HepG2 (cell line): ENCODE measurements around the gene PPP2R2C. TPM values are rescaled to one million over a fixed set of nuclear protein-coding genes. Genes with fewer than 3 reads are reported as not detected.

Source experiments
- ATAC-seq: fragments of 200-7000 bp; cut with Tn5 transposase; 3 replicates; pipeline ENCODE4 v1.9.1; 2020; ENCODE audit warnings: mild to moderate bottlenecking, moderate library complexity
- BruUV-seq: library from RNA; stranded (reverse); fragments of 400-500 nt; replicated peaks from 2 replicates; lab custom pipeline; 2021; lab: Mats Ljungman, UMichigan
- CTCF ChIA-PET: fragments of 300-600 bp; formaldehyde crosslinking; extraction: SDS; loops from one replicate; lab custom pipeline; 2021; ENCODE audit warnings: low total read pairs, inconsistent platforms, low intra/inter-chr PET ratio; lab: Yijun Ruan, JAX
- POLR2A ChIA-PET: fragments of 350-600 bp; sonication (Branson Sonifier 250); formaldehyde crosslinking; loops from one replicate; lab custom pipeline; 2020; ENCODE audit warnings: antibody characterized with exemption, inconsistent platforms; lab: Yijun Ruan, JAX
- DNase-seq: peaks from one replicate; pipeline ENCODE4 v3.0.0-alpha.2; 2015; ENCODE audit warnings: low spot score
- FAIRE-seq: peaks from 3 replicates; lab custom pipeline; 2011; peaks lifted over from hg19 to GRCh38; lab: Jason Lieb, UNC
- H2AFZ ChIP-seq: one replicate; pipeline ENCODE4 v1.6.1; 2011; ENCODE audit warnings: low read length, inconsistent platforms
- H3K27ac ChIP-seq: fragments of 300-600 bp; 3 replicates; pipeline ENCODE4 v1.8.0; 2011; ENCODE audit warnings: mixed run types, mild to moderate bottlenecking, mixed read lengths, low read length, inconsistent platforms; ENCODE audit not compliant: insufficient read depth; ENCODE audit errors: extremely low read length
- H3K27me3 ChIP-seq, 2 experiments: fragments of 200-600 bp in 1 of 2; 2 replicates in 1 of 2; 3 replicates in 1 of 2; pipeline versions ENCODE4 v1.6.0 to v1.8.0; 2011; ENCODE audit warnings: low read length in 2 of 2, mild to moderate bottlenecking in 2 of 2, moderate library complexity in 2 of 2, inconsistent platforms in 1 of 2; ENCODE audit not compliant: insufficient read depth in 2 of 2, control insufficient read depth in 1 of 2
- H3K36me3 ChIP-seq, 2 experiments: fragments of 200-600 bp in 1 of 2; replicated peaks in 1 of 2; 2 replicates in 1 of 2; 3 replicates in 1 of 2; pipeline versions ENCODE4 v1.5.1 to v1.8.0; 2011; ENCODE audit warnings: low read length in 2 of 2, inconsistent platforms in 1 of 2; ENCODE audit not compliant: insufficient read depth in 2 of 2, control insufficient read depth in 1 of 2
- H3K4me1 ChIP-seq: 2 replicates; pipeline ENCODE4 v1.5.1; 2012; ENCODE audit warnings: low read length, inconsistent platforms; ENCODE audit not compliant: insufficient read depth
- H3K4me2 ChIP-seq: 2 replicates; pipeline ENCODE4 v1.6.0; 2011; ENCODE audit warnings: low read depth, low read length, inconsistent platforms
- H3K4me3 ChIP-seq, 3 experiments: fragments of 200-600 bp in 1 of 3; sonication (generic), shearing (Covaris generic) in 1 of 3; replicated peaks in 1 of 3; 2 replicates each; pipeline ENCODE4 v1.5.1; 2011 to 2016; ENCODE audit warnings: low read length in 3 of 3, inconsistent platforms in 2 of 3, low read depth in 2 of 3, mild to moderate bottlenecking in 2 of 3, control low read depth in 1 of 3, mixed read lengths in 1 of 3; ENCODE audit not compliant: insufficient read depth in 1 of 3
- H3K79me2 ChIP-seq: one replicate; pipeline ENCODE4 v1.6.1; 2011; ENCODE audit warnings: low read length, inconsistent platforms; ENCODE audit not compliant: insufficient read depth
- H3K9ac ChIP-seq: 2 replicates; pipeline ENCODE4 v1.6.0; 2011; ENCODE audit warnings: mild to moderate bottlenecking, low read depth, low read length, inconsistent platforms; ENCODE audit not compliant: insufficient read depth
- H3K9me3 ChIP-seq: 2 replicates; pipeline ENCODE4 v1.5.1; 2012; ENCODE audit warnings: mild to moderate bottlenecking, low read length
- H4K20me1 ChIP-seq: 2 replicates; pipeline ENCODE4 v1.6.0; 2011; ENCODE audit warnings: inconsistent platforms, mild to moderate bottlenecking, low read length, moderate library complexity; ENCODE audit not compliant: insufficient read depth
- ATM ChIP-seq: fragments of 450-650 bp; IDR thresholded peaks from 2 replicates; pipeline ENCODE4 v1.7.1; 2017; ENCODE audit warnings: mild to moderate bottlenecking, borderline replicate concordance
- CENPX ChIP-seq: sonication (generic); formaldehyde crosslinking; IDR thresholded peaks from 2 replicates; pipeline ENCODE4 v1.9.0; 2021; ENCODE audit warnings: mild to moderate bottlenecking, missing genetic modification reagents, moderate library complexity
- CREB1 ChIP-seq, 2 experiments: fragments of 450-650 bp in 1 of 2; IDR thresholded peaks; 2 replicates each; pipeline ENCODE4 v1.6.1; 2016 to 2017; ENCODE audit warnings: control low read depth in 1 of 2, mild to moderate bottlenecking in 1 of 2, missing compliant biosample characterization in 1 of 2, missing genetic modification characterization in 1 of 2
- FOXO4 ChIP-seq: sonication (generic); formaldehyde crosslinking; conservative IDR thresholded peaks from 2 replicates; pipeline ENCODE4 v1.8.1; 2023; ENCODE audit warnings: missing genetic modification reagents
- HCFC1 ChIP-seq: fragments of 150-350 bp; IDR thresholded peaks from 2 replicates; pipeline ENCODE4 v1.6.1; 2014; ENCODE audit warnings: low read depth, low read length
- HIVEP1 ChIP-seq: sonication (generic); formaldehyde crosslinking; IDR thresholded peaks from 2 replicates; pipeline ENCODE4 v1.4.0; 2020; ENCODE audit warnings: mild to moderate bottlenecking, missing genetic modification reagents
- HOXA7 ChIP-seq: sonication (generic); formaldehyde crosslinking; IDR thresholded peaks from 2 replicates; pipeline ENCODE4 v1.8.1; 2022; ENCODE audit warnings: mild to moderate bottlenecking, missing genetic modification reagents, moderate library complexity
- MTF2 ChIP-seq: sonication (generic); formaldehyde crosslinking; IDR thresholded peaks from 2 replicates; pipeline ENCODE4 v1.5.0; 2020; ENCODE audit warnings: missing genetic modification reagents, borderline replicate concordance
- RAD51 ChIP-seq: fragments of 450-650 bp; IDR thresholded peaks from 2 replicates; pipeline ENCODE4 v1.6.1; 2016; ENCODE audit warnings: borderline replicate concordance
- TBX3 ChIP-seq: fragments of 450-650 bp; IDR thresholded peaks from 2 replicates; pipeline ENCODE4 v1.6.1; 2017; ENCODE audit warnings: antibody characterized with exemption, mild to moderate bottlenecking, inconsistent platforms, borderline replicate concordance
- THRA ChIP-seq: sonication (generic); formaldehyde crosslinking; IDR thresholded peaks from 2 replicates; pipeline ENCODE4 v1.4.0; 2020; ENCODE audit warnings: missing genetic modification reagents, borderline replicate concordance
- THYN1 ChIP-seq: sonication (generic); formaldehyde crosslinking; IDR thresholded peaks from 2 replicates; pipeline ENCODE4 v1.8.1; 2023; ENCODE audit warnings: low read depth, mild to moderate bottlenecking, moderate library complexity, missing genetic modification reagents, borderline replicate concordance
- ZNF24 ChIP-seq: fragments of 450-650 bp; IDR thresholded peaks from 2 replicates; pipeline ENCODE4 v1.6.1; 2017; ENCODE audit warnings: antibody characterized with exemption, mild to moderate bottlenecking
- ZNF280D ChIP-seq: sonication (generic); formaldehyde crosslinking; IDR thresholded peaks from 2 replicates; pipeline ENCODE4 v1.5.1; 2020; ENCODE audit warnings: mild to moderate bottlenecking, missing genetic modification reagents
- ZNF468 ChIP-seq: sonication (generic); formaldehyde crosslinking; IDR thresholded peaks from 2 replicates; pipeline ENCODE4 v1.8.0; 2022; ENCODE audit warnings: mild to moderate bottlenecking, moderate library complexity, missing genetic modification reagents
- ZNF607 ChIP-seq: sonication (generic); formaldehyde crosslinking; IDR thresholded peaks from 2 replicates; pipeline ENCODE4 v1.5.1; 2020; ENCODE audit warnings: missing genetic modification reagents, mild to moderate bottlenecking, borderline replicate concordance
- ZNF747 ChIP-seq: sonication (generic); formaldehyde crosslinking; IDR thresholded peaks from 2 replicates; pipeline ENCODE4 v1.8.1; 2023; ENCODE audit warnings: missing genetic modification reagents, mild to moderate bottlenecking, borderline replicate concordance
- ZNF878 ChIP-seq: sonication (generic); formaldehyde crosslinking; IDR thresholded peaks from 2 replicates; pipeline ENCODE4 v1.8.1; 2023; ENCODE audit warnings: mild to moderate bottlenecking, missing genetic modification reagents, moderate library complexity
- WGBS: methylation state at CpG from one replicate; pipeline ENCODE4 v1.1.6; 2017; ENCODE audit warnings: low lambda C conversion rate; 5-methylcytosine and 5-hydroxymethylcytosine counted together
- in situ Hi-C: cut with HindIII; loops from 2 replicates; pipeline ENCODE4 v1.10.0; 2017; ENCODE audit warnings: low pct_unique_long_range_greater_than_20kb; ENCODE audit not compliant: extremely low pct_ligation_motif_present
- intact Hi-C: fragments of 100-400 bp; cut with micrococcal nuclease; formaldehyde crosslinking; loops from one replicate; pipeline ENCODE4 v1.10.0; 2022; ENCODE audit not compliant: unreplicated experiment
- polyA plus RNA-seq, 8 experiments: library from polyadenylated mRNA; depleted of rRNA in 3 of 8; stranded (reverse) in 7 of 8; unstranded in 1 of 8; fragments of >200 nt; fragmentation: Illumina TruSeq in 4 of 8; extraction: Trizol in 4 of 8; gene quantifications; 2 replicates each; pipeline versions ENCODE4 v1.2.1 to v1.2.3, GENCODE V29; 2011 to 2016; ENCODE audit warnings: low read depth in 4 of 8, missing spikeins in 1 of 8, mixed read lengths in 1 of 8; ENCODE audit not compliant: insufficient read depth in 1 of 8
- total RNA-seq, 5 experiments: library from RNA; depleted of rRNA; stranded (reverse); fragments of >200 nt; fragmentation: Illumina TruSeq; extraction: Trizol; gene quantifications; 2 replicates each; pipeline ENCODE4 v1.2.3, GENCODE V29; 2016; ENCODE audit warnings: low read depth in 1 of 5

Gene PPP2R2C
- total and polyA plus RNA-seq, 2 of the 13 experiments (the other 11 are each of a cell fraction or from before 2014, with no cell fraction given) = 0.60 to 8.6 TPM

GRCh38 chr4:6441202-6441582 is 31.2 kb downstream of the PPP2R2C start (continued):
- TF ChIP-seq HCFC1 (no peak), RAD51 (no peak), THRA (CRISPR knock-in tag) (no peak), FOXO4 (CRISPR knock-in tag) (no peak)

GRCh38 chr4:6440506-6441201 is 31.8 kb downstream of the PPP2R2C start:
- ChIA-PET POLR2A (no interaction called here), CTCF (no interaction called here)
- no peaks in the 10 kb centered on the region for H3K79me2 ChIP-seq
- no peak overlapping the region for H3K27ac ChIP-seq
- H4K20me1 ChIP-seq = 0 out of 2 replicates have a peak, but pooled peaks cover 2% of the 10 kb centered on the region
- no peak overlapping the region for H3K4me3 ChIP-seq
- H3K27me3 ChIP-seq = peaks cover 7 to 51% of the 10 kb centered on the region in 2 experiments; a peak in 4 of 5 replicates
- no peak overlapping the region for H3K9ac ChIP-seq
- no peak for FAIRE-seq
- intact Hi-C loops = no loop called here
- WGBS = 7% methylated on average over 3 of the region's 8 CpGs
- no peaks in the 10 kb centered on the region for H3K4me1 ChIP-seq
- ATAC-seq = no peak
- no peak overlapping the region for H2AFZ ChIP-seq
- DNase-seq = no peak
- BruUV-seq = no TSS peak
- in situ Hi-C loops = no loop called here
- H3K36me3 ChIP-seq = no peaks in the 10 kb centered on the region
- no peak overlapping the region for H3K4me2 ChIP-seq
- peaks cover 5% of the 10 kb centered on the region; the same call in 1 of the 2 replicates for H3K9me3 ChIP-seq
- TF ChIP-seq HOXA7 (no peak), ZNF468 (CRISPR knock-in tag) (no peak), TBX3 (no peak), ZNF607 (CRISPR knock-in tag) (no peak), MTF2 (no peak), ZNF747 (CRISPR knock-in tag) (no peak), HIVEP1 (no peak), ZNF878 (no peak), THYN1 (CRISPR knock-in tag) (no peak), ZNF24 (no peak), CENPX (CRISPR knock-in tag) (no peak), ZNF280D (CRISPR knock-in tag) (no peak), ATM (no peak), CREB1 (IDR thresholded peaks at IDR 0.05) (no peak), CREB1 (CRISPR knock-in tag; IDR thresholded peaks at IDR 0.05) (no peak)
